Measurements from ENCODE around the gene RTL1. TPM values are rescaled to one million over a fixed set of nuclear protein-coding genes. Genes with fewer than 3 reads are reported as not detected.

The RTL1 gene
- total RNA-seq, 6 experiments from 2014 or later: not detected

DNA sequence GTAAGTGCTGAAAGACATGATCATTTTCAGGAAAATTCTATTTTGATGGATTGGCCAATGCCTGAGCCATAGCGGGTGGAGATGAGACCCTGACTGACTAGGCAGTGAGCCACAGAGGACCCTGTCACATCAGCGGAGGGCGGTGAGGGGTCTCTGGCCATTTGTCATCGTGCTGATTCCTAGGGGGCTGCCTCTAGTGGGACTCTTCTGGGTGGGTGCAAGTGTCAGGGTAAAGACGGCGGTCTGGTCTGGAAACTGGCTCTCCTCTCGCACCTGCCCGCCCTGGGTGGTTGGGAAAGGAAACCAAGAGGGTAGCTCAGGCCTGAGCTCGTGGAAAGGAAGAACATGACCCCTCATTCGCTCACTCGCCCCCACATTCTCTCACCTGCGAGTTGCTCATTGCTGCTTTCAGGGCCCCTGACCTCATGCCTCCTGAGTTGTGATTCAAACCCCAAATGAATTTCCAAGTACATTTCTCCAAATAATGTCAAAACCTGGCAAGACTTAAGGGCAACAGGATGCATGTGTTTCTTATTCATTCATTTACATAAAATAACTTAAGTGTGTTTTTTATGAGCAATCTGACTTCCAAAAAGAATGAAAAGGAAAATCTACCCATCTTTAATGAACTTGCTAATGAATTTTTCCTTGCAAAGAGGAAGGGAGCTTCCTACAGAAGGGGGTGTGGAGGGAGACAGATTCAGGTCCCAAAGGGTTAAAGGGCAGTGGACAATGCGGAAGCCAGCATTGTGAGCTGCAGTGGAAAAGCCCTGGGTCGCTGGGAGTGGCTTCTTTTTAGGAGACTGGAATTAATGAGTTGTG lies 64.8 kb downstream of the RTL1 start:
- Mint-ChIP-seq H3K4me1 (ENCODE audit: low read depth) (peaks cover 48% of the 10 kb centered on the region), H3K4me3 (no peak overlapping the region), H3K27ac (peak overlapping the region; percentile 52), H3K27me3 (ENCODE audit: insufficient read depth) (peaks cover 47% of the 10 kb centered on the region), H3K36me3 (ENCODE audit: low read depth) (peaks cover 14% of the 10 kb centered on the region), H3K9me3 (no peaks in the 10 kb centered on the region)
- DNase-seq: no peak
- TF ChIP-seq, protein P1, sequence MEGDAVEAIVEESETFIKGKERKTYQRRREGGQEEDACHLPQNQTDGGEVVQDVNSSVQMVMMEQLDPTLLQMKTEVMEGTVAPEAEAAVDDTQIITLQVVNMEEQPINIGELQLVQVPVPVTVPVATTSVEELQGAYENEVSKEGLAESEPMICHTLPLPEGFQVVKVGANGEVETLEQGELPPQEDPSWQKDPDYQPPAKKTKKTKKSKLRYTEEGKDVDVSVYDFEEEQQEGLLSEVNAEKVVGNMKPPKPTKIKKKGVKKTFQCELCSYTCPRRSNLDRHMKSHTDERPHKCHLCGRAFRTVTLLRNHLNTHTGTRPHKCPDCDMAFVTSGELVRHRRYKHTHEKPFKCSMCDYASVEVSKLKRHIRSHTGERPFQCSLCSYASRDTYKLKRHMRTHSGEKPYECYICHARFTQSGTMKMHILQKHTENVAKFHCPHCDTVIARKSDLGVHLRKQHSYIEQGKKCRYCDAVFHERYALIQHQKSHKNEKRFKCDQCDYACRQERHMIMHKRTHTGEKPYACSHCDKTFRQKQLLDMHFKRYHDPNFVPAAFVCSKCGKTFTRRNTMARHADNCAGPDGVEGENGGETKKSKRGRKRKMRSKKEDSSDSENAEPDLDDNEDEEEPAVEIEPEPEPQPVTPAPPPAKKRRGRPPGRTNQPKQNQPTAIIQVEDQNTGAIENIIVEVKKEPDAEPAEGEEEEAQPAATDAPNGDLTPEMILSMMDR (IDR thresholded peaks at IDR 0.05): no peak

DNA sequence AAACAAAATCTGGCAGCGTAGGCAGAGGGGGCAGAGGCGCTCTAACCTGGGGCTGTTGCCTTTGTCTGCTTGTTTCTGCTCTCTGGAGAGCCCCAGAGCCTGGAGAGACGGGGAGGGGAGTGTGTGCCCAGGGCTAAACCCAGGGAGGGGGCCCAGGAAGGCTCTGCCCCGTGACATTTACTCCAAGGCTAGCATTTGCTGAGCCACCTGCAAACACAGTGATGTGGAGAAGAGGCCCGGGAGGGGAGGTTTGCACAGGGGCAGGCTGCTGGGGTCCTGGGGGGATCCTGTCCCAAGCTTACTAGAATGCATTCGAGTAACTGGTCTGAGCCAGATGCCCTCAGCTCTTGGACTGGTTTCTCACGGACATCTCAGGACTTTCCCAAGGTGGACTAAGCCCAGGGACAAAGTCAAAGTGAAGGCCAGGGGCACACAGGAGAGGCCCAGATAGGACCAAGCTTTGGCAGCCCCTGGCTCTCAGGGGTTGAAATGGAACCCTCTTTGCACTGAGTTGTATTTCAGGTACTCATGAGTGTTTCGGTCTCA lies 65.6 kb downstream of the RTL1 start:
- TF ChIP-seq, protein P1 (IDR thresholded peaks at IDR 0.05): no peak
- Mint-ChIP-seq H3K4me3 (peak overlapping the region; percentile 34; the same call in 1 of the 2 replicates), H3K4me1 (ENCODE audit: low read depth) (peaks cover 41% of the 10 kb centered on the region), H3K36me3 (ENCODE audit: low read depth) (peaks cover 20% of the 10 kb centered on the region), H3K27ac (no peak overlapping the region; the same call in 1 of the 2 replicates), H3K27me3 (ENCODE audit: insufficient read depth) (peaks cover 43% of the 10 kb centered on the region), H3K9me3 (0 out of 2 replicates have a peak, but pooled peaks cover 4% of the 10 kb centered on the region)
- no peak for DNase-seq

DNA sequence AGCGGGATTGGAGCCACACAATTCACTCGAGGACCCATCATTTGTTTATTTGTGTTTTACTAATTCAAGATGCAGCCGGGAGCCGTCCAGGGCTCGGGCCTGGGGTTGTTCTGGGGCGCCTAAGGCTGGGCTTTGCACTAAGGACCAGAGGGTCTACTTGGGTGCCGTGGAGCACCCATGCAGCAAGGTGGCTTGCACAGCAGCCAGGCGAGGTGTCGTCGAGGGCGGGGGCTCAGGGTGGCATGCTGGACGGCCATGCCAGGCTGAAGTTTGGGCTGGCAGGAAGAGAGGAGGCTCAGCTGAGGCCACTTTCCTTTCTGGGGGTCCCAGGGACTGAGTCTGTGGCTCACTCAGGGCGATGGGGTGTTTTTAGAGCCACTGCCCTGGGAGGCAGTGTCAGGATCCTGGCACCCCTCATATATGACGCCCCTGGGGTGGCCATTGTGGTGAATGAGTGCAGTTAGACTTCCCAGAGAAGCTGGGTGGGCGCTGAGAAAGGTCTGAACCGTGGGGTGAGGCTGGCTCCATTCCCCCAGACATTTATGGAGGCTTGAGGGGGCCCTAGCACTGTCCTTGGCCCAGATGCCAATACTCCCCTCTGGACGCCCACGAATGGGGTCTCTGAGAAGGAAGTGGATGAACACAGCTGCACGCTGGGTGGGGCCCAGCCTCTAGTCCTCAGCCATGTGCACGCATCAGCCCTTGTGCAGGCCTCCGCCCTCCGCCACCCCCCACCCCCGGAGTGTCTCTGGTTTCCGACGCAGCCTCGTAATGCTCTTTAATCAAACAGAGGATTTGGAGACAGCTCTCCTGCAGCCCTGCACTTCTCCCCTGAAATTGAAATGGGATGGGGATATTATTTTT lies 66.3 kb downstream of the RTL1 start:
- H3K27ac Mint-ChIP-seq: no peak overlapping the region; the same call in 1 of the 2 replicates
- DNase-seq: no peak
- 0 out of 2 replicates have a peak, but pooled peaks cover 4% of the 10 kb centered on the region for H3K9me3 Mint-ChIP-seq
- H3K36me3 Mint-ChIP-seq (ENCODE audit: low read depth): peaks cover 23% of the 10 kb centered on the region
- peaks cover 48% of the 10 kb centered on the region for H3K27me3 Mint-ChIP-seq (ENCODE audit: insufficient read depth)
- 0 out of 2 replicates have a peak overlapping the region, but pooled peaks have one; percentile 34 for H3K4me3 Mint-ChIP-seq
- H3K4me1 Mint-ChIP-seq (ENCODE audit: low read depth): peaks cover 34% of the 10 kb centered on the region
- TF ChIP-seq, protein P1 (IDR thresholded peaks at IDR 0.05): no peak

DNA sequence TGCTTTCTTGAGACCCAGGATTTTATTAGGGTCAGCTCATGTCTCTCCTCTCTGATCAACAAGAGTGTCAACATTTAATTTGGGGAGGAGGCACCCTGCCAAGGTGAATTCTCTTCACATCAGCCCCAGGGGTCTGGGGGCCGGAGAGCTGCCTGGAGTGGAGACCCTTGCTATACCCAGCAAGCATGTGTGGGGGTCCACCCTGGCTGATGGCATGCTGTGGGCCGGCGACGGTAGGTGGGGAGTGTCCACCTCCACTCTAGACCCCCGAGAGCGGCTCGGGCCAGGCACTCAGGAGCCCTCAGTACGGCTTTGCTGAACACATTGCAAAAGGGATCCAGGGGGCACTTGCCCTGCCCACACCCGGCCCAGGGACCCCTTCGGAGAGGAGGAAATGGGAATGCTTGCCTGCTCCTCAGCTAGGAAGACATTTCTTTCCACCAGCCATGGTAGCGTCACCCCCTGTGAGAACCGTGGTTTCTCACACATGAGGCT lies 67.2 kb downstream of the RTL1 start:
- Mint-ChIP-seq H3K4me3 (no peak overlapping the region), H3K27me3 (ENCODE audit: insufficient read depth) (peaks cover 49% of the 10 kb centered on the region), H3K36me3 (ENCODE audit: low read depth) (peaks cover 28% of the 10 kb centered on the region), H3K4me1 (ENCODE audit: low read depth) (peaks cover 32% of the 10 kb centered on the region), H3K9me3 (0 out of 2 replicates have a peak, but pooled peaks cover 4% of the 10 kb centered on the region), H3K27ac (peak overlapping the region; percentile 45; the same call in 1 of the 2 replicates)
- TF ChIP-seq, protein P1 (IDR thresholded peaks at IDR 0.05): no peak
- DNase-seq: no peak
